HG02610 (cell line): ENCODE measurements around the gene MIF.
"Not testable (repeated sequence)": the region's sequence is repeated elsewhere in the genome, so short reads cannot be mapped to it uniquely, and the experiment has no call there.

Experiments
- ATAC-seq: cut with Tn5 transposase; IDR thresholded peaks from one replicate; pipeline ENCODE4 v1.9.1; 2021; ENCODE audit warnings: mild to moderate bottlenecking, moderate library complexity; ENCODE audit not compliant: unreplicated experiment

Gene MIF

DNA sequence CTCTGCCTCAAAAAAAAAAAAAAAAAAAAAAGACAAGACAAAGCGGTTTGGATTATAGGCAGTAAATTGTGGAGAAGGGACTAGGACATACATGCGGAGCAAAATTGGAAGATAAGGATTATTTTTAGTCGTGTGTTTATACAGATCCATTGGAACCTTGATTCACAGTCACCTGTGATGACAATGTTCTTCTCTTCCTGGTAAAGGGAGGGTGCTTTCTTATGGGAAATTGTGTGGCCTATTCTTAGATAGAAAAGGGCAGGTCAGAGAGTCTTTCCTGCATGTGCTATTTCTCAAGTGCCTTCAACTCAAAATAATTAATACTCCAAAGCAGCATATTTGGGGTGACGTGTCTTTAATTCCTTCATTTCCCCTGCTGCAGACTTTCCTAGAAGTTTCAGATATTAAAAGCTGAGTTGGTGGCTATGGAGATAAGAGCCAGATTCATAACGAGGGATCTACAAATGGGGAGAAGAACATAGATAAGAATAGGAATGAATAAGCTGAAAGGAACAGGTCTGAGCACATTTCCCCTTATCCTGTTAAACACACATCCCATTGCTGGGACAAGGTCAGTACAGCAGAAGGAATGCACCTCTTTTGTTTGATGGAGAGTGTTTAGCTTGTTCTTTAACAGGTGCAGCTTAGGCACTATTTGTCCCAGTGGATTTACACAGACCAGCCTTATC, 44.3 kb downstream of the MIF start:
- ATAC-seq: no peak

DNA sequence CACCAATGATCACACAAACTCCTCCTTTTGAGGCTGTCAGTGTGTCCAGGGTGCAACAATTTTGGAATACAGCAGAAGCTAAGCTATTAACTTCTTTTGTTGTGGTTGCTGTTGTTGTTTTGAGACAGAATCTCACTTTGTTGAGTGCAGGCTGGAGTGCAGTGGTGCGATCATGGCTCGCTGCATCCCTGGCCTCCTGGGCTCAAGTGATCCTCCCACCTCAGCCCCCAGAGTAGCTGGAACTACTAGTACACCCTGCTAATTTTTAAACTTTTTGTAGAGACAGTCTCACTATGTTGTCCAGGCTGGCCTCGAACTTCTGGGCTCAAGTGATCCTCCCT, 44.8 kb downstream of the MIF start:
- ATAC-seq: no peak

- not testable (repeated sequence) for ATAC-seq
Measured at GRCh38 chr22:23940166-23940565, 46.0 kb downstream of the MIF start.
